NCI-H2171 (cell line): ENCODE measurements around the gene FAM83E.
"Not testable (repeated sequence)": the region's sequence is repeated elsewhere in the genome, so short reads cannot be mapped to it uniquely, and the experiment has no call there.

Experiments used
- DNase-seq: peaks from one replicate; lab custom pipeline; 2025; lab: John Stamatoyannopoulos, UW

The FAM83E gene

GRCh38 chr19:48611872-48612271 lies 3.0 kb downstream of the FAM83E start:
- DNase-seq: no peak

- no peak for DNase-seq
Observed at GRCh38 chr19:48609571-48610108, 5.2 kb downstream of the FAM83E start.

GRCh38 chr19:48608798-48609263 lies 6.0 kb downstream of the FAM83E start:
- peak; percentile 68 for DNase-seq

GRCh38 chr19:48607359-48607755 lies 7.5 kb downstream of the FAM83E start:
- DNase-seq: no peak

GRCh38 chr19:48606463-48607358 lies 8.2 kb downstream of the FAM83E start, which contains the start of gene SPACA4:
Gene SPACA4, plus strand, starts transcription at chr19:48606742. Its CDS starts 237 bp downstream, at chr19:48606979.
- DNase-seq: no peak

GRCh38 chr19:48603850-48604249 lies 11.0 kb downstream of the FAM83E start:
- no peak for DNase-seq

GRCh38 chr19:48603449-48603848 lies 11.4 kb downstream of the FAM83E start:
- no peak for DNase-seq

GRCh38 chr19:48603001-48603400 lies 11.9 kb downstream of the FAM83E start:
- no peak for DNase-seq

- no peak for DNase-seq
Observed at GRCh38 chr19:48600679-48601417, 14.0 kb downstream of the FAM83E start.

GRCh38 chr19:48598996-48599700 lies 15.7 kb downstream of the FAM83E start:
- no peak for DNase-seq

GRCh38 chr19:48596679-48597465 lies 18.0 kb downstream of the FAM83E start:
- DNase-seq: no peak

GRCh38 chr19:48596237-48596636 lies 18.6 kb downstream of the FAM83E start:
- DNase-seq: no peak

GRCh38 chr19:48595833-48596232 lies 19.0 kb downstream of the FAM83E start:
- no peak for DNase-seq

- no peak for DNase-seq
Observed at GRCh38 chr19:48595171-48595570, 19.7 kb downstream of the FAM83E start.

GRCh38 chr19:48591021-48591420 lies 23.9 kb downstream of the FAM83E start:
- no peak for DNase-seq

- peak; percentile 79 for DNase-seq
Observed at GRCh38 chr19:48588670-48589401, 26.0 kb downstream of the FAM83E start.

GRCh38 chr19:48587387-48587786 lies 27.5 kb downstream of the FAM83E start:
- DNase-seq: no peak

GRCh38 chr19:48582168-48582567 lies 32.7 kb downstream of the FAM83E start:
- no peak for DNase-seq

GRCh38 chr19:48578891-48579290 lies 36.0 kb downstream of the FAM83E start:
- DNase-seq: no peak

- not testable (repeated sequence) for DNase-seq
Observed at GRCh38 chr19:48577908-48578307, 37.0 kb downstream of the FAM83E start.
